Central memory CD8-positive, alpha-beta T cell (primary cell): Measurements from ENCODE around the gene FLNC.
A peak's percentile ranks its signal among the peaks of the same experiment; 100 is the strongest.

Source experiments
- ATAC-seq: fragments of 150-1000 bp; cut with Tn5 transposase; replicated peaks from 2 replicates; pipeline ENCODE4 v1.10.0; 2022; ENCODE audit warnings: mild to moderate bottlenecking, moderate FRiP score, moderate number of reproducible peaks; ENCODE audit not compliant: poor library complexity, severe bottlenecking; ENCODE audit errors: extremely low read depth
- DNase-seq, 2 donors: peaks; one replicate each; pipeline ENCODE4 v3.0.0; 2021; ENCODE audit warnings: low spot score in 2 of 2
- H3K27ac Mint-ChIP-seq: one replicate; pipeline ENCODE4 v1.8.0; 2022; ENCODE audit warnings: low read depth, mild to moderate bottlenecking, moderate library complexity, mixed read lengths
- H3K27me3 Mint-ChIP-seq: one replicate; pipeline ENCODE4 v1.8.0; 2022; ENCODE audit warnings: mixed read lengths
- H3K36me3 Mint-ChIP-seq: one replicate; pipeline ENCODE4 v1.8.0; 2022; ENCODE audit warnings: mild to moderate bottlenecking, moderate library complexity, mixed read lengths; ENCODE audit not compliant: insufficient read depth
- H3K4me1 Mint-ChIP-seq: one replicate; pipeline ENCODE4 v1.8.0; 2022; ENCODE audit warnings: mixed read lengths
- H3K4me3 Mint-ChIP-seq: one replicate; pipeline ENCODE4 v1.8.0; 2022; ENCODE audit warnings: mild to moderate bottlenecking, moderate library complexity, mixed read lengths
- H3K9me3 Mint-ChIP-seq: one replicate; pipeline ENCODE4 v1.8.0; 2022; ENCODE audit warnings: mixed read lengths

Gene FLNC

DNA sequence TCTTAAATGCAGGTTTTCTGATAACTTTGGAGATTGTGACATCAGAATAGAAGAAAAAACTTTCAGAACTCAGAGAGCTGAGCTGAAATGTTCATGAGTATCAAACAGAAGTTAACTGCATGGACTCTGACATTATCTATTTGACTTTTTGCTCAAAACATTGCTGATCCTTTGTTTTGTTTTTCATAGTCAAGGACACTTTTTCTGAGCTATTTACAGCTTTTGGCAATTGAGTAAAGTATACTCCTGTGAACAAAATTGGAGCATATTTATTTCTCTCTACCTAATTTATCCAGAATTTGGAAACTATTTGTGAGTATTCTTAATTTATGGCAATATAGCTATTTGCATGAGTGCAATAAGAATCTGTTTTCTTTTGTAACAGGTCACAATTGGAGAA is 69.2 kb downstream of the FLNC start:
- DNase-seq (no peak), ATAC-seq (no peak)
- Mint-ChIP-seq H3K4me3 (no peak overlapping the region), H3K36me3 (no peaks in the 10 kb centered on the region), H3K27me3 (peaks cover 22% of the 10 kb centered on the region), H3K4me1 (peaks cover 1% of the 10 kb centered on the region), H3K9me3 (no peaks in the 10 kb centered on the region), H3K27ac (no peak overlapping the region)

DNA sequence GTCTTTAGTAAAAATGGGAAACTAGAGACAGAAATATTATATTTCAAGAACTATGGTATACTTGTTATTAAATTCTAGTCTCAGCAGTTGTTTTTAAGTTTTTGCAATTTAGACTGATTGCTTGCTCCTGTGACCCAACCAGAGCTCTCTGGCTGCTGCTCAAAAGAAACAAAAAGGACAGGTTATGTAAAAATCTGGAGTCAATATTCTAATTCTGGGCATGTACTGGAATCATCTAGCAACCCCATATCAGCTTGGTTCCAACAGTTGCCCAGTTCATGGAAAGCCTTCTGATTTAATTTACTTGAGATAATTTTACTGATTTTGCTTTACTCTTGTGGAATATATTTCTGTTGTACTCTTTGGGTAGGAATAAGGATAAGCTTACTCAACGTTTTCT is 70.0 kb downstream of the FLNC start:
- no peak for ATAC-seq
- H3K27me3 Mint-ChIP-seq: peaks cover 31% of the 10 kb centered on the region
- H3K9me3 Mint-ChIP-seq: no peaks in the 10 kb centered on the region
- H3K36me3 Mint-ChIP-seq: peaks cover 1% of the 10 kb centered on the region
- no peak overlapping the region for H3K27ac Mint-ChIP-seq
- no peak overlapping the region for H3K4me3 Mint-ChIP-seq
- peaks cover 7% of the 10 kb centered on the region for H3K4me1 Mint-ChIP-seq
- DNase-seq: no peak

DNA sequence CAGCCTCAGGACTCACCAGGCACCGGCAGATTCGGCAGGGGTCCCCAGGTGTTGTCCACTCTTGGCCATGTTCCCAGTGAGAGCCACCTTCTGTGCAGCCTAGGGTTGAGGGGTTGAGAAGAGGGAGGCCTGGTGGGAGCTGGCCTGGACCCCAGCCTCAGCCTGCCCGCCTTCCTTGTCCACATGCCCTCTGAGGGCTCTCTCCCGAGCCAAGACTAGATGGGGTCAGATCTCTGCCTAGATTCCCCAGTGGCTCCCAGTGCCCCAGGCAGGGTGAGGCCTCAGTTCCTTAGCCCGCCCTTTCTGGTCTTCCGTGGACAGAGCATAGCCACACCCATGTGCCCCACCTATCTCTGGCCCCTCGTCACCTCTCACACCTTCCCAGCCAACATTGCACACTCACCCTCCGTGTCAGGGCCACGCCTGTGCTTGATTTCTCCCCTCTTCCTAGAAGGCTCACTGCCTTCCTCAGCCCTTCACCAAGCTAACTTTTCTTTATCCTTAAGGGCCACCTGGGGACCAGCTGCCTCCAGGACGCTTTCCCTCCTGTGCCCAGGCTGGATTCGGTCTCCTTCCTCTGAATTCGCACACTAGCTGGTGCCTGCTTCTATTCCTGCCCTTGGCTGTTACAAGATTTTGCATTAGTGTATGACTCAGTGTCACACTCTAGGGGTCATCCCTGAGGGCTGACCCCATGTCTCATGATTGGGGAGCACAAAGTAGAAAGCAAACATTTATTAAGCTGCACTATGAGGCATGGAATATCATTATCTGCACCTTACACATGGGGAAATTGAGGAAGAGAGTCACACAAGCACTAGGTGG is 72.8 kb downstream of the FLNC start:
- no peak for ATAC-seq
- H3K27me3 Mint-ChIP-seq: peaks cover 58% of the 10 kb centered on the region

DNA sequence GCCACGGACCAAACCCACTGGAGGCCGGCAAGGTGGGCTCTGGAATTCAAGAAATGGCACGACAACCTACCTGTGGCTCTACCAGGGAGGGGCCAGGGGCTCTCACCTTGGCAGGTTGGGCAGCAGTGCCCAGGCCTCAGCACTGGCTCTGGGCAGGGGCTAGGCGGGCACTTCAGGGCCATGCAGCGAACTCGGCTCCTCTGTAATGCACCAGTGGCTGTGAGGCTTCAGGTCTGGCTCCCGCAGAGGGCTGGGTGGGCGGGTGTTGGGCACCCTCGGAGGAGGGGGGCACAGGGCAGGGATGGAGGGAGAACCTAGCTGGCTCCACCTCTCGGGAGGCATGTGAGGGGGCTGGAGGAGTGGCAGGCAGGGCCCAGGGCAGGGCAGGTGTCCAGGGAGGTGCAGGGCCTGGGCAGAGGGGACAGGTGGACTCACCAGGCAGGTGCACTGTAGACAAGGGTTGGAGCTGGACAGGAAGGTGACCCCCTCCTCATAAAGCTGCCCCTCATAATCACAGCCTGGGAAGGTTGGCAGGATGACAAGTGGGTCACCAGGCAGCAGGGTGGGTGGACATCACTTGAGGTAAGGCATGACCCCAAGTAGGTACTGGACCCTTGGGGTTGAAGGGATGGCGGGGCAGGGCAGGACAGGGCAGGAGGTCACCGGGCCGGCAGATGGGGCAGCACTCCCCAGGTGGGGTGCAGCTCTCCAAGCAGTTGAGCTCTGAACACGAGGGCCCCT is 73.6 kb downstream of the FLNC start:
- no peak for ATAC-seq
- Mint-ChIP-seq H3K27me3 (peaks cover 66% of the 10 kb centered on the region), H3K4me3 (no peak overlapping the region), H3K27ac (no peak overlapping the region), H3K36me3 (peaks cover 1% of the 10 kb centered on the region), H3K9me3 (no peaks in the 10 kb centered on the region), H3K4me1 (peaks cover 7% of the 10 kb centered on the region)
- no peak for DNase-seq

More for the DNA sequence above, 72.8 kb downstream of the FLNC start:
- peaks cover 7% of the 10 kb centered on the region for H3K4me1 Mint-ChIP-seq
- H3K9me3 Mint-ChIP-seq: no peaks in the 10 kb centered on the region
- H3K27ac Mint-ChIP-seq: no peak overlapping the region
- H3K36me3 Mint-ChIP-seq: peaks cover 1% of the 10 kb centered on the region
- no peak overlapping the region for H3K4me3 Mint-ChIP-seq
- no peak for DNase-seq

DNA sequence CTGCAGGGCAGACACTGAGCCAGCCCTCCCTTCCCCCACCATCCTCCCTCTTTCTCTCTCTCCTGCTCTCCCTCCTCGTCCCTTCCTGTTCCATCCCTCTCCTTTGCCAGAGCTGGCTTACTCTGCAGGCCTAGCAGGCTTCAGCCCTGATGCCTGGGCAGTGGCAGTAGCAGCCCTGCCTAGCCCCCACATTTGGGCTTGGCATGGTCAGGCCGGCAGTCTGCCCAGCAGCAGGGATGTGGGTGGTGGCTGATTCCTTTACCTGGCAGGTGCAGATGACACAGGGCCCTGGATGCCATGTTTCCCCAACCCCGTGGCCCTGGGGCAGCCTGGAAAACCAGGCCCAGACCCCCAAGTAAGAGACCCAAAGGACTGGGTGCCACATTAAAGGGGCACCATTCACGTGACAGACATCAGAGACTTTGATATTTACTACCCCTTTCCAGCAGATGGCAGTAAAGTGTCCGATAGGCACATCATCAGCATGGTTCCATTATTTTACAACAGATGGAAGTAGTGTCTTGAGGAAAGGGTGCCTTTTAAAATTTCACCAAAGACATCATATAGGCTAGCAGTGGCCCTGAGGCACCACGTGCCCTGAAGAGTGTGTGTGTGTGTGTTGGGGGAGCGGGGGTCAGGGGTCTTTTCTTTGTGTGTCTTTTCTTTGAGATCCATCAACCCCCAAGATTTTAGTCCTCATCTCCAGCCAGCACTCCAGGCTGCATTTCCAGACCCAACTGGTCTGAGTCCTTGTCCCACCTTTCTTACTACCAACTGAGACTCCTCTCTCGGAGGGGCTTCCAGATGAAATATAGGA is 74.4 kb downstream of the FLNC start:
- ATAC-seq: peak; percentile 54
- no peaks in the 10 kb centered on the region for H3K9me3 Mint-ChIP-seq
- no peak overlapping the region for H3K27ac Mint-ChIP-seq
- peaks cover 7% of the 10 kb centered on the region for H3K4me1 Mint-ChIP-seq
- no peak for DNase-seq
- H3K27me3 Mint-ChIP-seq: peaks cover 74% of the 10 kb centered on the region
- peaks cover 1% of the 10 kb centered on the region for H3K36me3 Mint-ChIP-seq
- no peak overlapping the region for H3K4me3 Mint-ChIP-seq

DNA sequence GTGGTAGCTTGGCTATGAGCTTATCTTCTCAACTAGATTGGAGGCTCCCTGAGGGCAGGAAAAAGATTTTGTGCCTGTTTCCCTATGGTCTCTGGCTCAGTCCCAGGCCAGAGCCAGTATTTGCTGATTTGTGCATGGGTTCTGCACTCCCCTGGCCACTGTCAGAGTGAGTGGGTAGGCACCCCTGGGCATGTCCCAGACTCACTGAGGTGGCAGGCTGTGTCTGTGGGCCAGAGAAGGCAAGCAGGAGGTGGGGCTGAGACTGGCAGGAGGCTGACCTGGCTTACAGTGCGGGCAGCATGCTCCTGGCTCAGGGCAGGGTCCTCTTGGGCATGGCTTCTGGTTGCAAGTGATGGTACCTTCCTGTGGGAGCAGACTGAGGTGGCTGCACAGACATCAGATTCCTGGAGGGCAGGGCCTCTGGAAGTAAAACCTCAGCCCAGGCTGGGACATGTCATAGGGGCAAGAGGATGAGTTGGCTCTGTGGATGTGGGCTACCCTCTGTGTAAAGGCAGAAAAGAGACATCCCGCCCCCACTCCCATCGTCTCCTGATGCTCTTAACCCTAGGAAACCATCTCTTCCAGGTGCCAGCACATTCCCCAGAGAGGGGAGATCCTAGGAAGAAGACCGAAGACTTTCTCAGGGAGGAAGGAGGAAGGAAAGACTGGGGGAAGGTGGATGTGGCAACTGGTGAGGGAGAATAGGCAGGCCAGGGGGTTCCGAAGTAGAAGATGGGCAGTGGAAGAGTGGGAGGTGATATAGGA is 76.0 kb downstream of the FLNC start:
- Mint-ChIP-seq H3K27ac (no peak overlapping the region), H3K36me3 (peaks cover 1% of the 10 kb centered on the region), H3K27me3 (peaks cover 88% of the 10 kb centered on the region), H3K4me1 (peaks cover 7% of the 10 kb centered on the region), H3K4me3 (no peak overlapping the region), H3K9me3 (no peaks in the 10 kb centered on the region)
- no peak for ATAC-seq
- no peak for DNase-seq

DNA sequence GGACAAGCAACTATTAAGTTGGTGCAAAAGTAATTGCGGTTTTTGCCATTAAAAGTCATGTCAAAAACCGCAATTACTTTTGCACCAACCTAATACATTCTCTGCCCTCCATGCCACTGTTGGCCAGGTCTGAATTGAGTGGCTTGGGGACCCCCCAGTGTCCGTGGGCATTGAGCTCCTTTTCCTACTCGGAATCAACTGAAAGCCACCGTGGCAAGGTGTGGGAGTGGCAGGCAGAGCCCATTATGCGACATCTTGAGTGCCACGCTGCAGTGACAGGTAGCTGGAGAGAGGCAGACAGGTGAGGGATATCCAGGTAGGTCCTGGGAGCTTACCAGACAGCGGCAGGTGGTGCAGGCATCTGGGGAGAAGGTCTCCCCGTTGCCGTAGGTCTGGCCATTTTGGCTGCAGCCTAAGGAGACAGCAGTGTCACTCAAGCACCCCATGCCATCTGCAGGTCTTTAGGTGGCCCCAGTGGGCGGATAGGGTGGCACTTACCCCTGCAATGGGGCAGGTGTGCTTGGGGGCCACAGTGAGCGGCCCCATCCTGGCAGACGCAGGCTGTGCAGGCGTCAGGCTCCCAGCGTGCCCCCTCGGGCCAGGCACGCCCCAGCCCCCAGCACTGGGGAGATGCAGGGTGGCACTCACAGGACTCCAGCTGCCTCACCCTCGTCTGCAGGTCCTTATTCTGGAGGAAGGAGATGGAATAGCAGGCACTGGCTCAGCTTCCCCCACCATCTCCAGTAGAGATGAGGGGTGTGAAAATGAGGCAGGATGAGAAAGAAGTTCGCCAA is 76.8 kb downstream of the FLNC start:
- ATAC-seq: no peak
- H3K4me1 Mint-ChIP-seq: peaks cover 7% of the 10 kb centered on the region
- DNase-seq: no peak
- H3K36me3 Mint-ChIP-seq: peaks cover 1% of the 10 kb centered on the region
- no peaks in the 10 kb centered on the region for H3K9me3 Mint-ChIP-seq
- no peak overlapping the region for H3K27ac Mint-ChIP-seq
- H3K27me3 Mint-ChIP-seq: peaks cover 89% of the 10 kb centered on the region
- no peak overlapping the region for H3K4me3 Mint-ChIP-seq
